Hematopoietic multipotent progenitor cell (in vitro differentiated cells): ENCODE measurements around the gene SPTB. TPM values are rescaled to one million over a fixed set of nuclear protein-coding genes. Genes with fewer than 3 reads are reported as not detected.

ENCODE experiments used
- DNase-seq, 3 donors: peaks; one replicate each; pipeline ENCODE4 v3.0.0-alpha.2; 2011 to 2015; ENCODE audit warnings: low read depth in 2 of 3, low spot score in 2 of 3
- total RNA-seq: library from RNA; depleted of rRNA; stranded (reverse); fragments of >200 nt; gene quantifications from one replicate; pipeline ENCODE4 v1.2.3, GENCODE V29; 2012

Gene SPTB
- total RNA-seq, 1 donor, result 0.81 TPM

GRCh38 chr14:64769096-64770020 is 110.3 kb downstream of the SPTB start:
- DNase-seq, result no peak

DNA sequence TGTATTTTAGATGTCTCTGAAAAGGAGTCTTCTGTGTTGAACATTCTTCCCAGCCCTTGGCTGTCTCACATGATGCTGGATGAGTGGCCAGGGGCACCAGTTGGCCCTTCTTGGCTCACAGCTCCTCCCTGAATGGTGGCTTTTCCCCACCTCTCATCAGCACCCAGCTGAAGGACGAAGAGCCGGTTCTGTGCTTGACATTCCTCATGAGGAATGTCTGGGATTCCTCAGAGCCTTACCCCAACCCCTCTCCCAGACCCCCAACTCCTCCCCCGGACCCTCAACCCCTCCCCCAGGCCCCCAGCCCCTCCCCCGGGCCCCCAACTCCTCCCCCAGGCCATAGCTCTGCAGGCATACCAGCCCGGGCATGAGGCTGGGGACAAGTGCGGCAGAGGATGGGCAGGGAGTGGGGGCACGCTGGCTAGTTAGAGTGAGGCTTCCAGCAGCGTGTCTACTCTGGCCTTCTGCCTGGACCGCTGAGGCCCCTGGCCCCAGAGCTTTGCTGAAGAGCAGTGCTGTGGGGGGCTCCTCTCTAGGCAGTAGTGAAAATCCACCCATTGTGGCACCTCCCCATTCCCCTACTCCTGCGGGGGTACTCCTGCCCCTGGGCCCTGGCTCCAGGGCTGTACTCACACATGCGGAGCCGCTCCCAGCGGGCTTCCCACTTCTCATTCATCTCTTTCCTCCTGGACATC is 111.2 kb downstream of the SPTB start:
- DNase-seq, result no peak

DNA sequence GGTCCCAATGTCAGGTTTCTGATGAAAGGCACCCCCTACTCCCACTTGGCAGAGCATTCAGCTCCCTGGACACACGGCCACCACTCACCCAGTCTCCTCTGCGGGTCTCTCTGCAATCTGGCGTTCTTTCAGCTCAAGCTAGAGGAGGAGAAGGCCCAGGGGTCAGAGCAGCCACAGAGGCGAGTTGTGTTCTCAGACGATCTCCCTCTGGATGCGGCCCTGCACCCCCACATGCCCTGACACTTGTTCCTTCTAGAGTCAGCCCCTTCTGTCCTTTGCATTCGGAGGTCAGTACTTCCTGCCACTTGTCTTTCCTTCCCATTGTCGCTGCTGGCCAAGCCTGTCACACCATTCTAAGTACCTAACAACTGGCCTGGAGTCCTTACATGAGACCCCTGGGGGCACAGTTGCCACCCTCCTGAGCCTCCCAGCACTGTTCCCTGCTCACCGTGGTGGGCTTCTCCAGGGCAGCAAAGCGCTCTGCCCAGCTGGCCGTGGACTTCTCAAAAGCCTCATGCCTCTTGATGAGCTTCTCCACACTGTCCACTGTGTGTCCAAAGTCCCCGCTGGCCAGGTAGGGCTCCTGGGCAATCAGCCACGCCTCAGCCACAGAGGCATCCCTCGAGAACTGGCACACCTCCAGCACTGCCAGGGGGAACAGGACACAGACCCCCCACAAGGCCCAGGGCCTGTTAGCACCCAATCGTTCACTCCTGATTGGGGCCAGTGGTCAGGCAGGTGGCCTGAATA is 112.3 kb downstream of the SPTB start:
- DNase-seq, result no peak

DNA sequence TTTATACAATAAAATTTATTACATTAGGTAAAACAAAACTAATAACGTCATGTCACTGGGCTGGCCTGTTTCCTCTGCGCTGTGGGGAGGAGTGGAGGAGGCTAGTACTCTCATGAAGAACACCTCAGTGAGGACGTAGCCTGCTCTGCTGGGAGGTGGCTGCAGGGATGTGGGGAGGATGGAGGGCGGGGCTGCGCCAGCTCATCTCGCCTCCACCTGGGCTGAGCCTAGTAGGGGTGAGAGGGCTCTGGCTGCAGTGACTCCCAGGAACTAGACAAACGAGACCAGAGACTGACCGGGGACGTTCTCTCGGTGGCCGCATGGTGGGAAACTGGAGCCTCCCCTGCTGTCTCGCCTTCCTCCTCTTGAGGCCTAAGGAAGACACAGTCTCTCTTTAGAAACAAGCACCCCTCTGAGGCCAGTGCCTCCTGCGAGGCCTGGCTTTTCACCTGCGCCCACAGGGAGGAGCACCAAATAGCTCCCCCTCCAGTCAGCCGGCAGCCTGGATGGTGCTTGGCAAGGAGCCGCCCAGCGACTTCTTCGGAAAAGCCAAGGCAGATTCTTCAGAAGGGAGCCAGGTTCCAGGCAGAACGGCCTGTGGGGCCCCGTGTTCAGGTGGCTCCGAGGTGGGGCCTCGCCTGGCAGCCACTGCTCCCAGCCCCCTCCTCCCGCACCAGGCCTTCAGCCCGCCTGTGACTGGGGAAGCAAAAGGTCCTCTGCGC is 113.1 kb downstream of the SPTB start:
- no peak for DNase-seq

DNA sequence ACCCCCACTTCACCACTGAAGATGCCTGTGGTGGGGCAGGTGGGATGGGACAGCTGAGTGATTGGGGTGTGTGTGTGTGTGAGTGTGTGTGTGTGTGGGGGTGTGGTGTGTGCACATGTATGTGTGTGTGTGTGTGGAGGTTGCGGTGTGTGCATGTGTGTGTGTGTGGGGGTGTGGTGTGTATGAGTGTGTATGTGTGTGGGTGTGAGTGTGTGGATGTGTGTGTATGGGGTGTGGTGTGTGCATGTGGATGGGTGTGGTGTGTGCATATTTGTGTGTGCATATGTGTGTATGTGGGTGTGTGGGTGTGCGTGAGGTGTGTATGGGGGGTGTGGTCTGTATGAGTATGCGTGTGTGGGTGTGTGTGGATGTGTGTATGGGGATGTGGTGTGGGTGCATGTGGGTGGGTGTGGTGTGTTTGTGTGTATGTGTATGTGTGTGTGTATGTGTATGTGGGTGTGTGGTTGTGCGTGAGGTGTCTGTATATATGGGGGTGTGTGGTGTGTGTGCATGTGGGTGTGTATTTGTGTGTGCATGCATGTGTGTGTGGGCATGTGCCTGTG is 113.9 kb downstream of the SPTB start:
- DNase-seq, result no peak

DNA sequence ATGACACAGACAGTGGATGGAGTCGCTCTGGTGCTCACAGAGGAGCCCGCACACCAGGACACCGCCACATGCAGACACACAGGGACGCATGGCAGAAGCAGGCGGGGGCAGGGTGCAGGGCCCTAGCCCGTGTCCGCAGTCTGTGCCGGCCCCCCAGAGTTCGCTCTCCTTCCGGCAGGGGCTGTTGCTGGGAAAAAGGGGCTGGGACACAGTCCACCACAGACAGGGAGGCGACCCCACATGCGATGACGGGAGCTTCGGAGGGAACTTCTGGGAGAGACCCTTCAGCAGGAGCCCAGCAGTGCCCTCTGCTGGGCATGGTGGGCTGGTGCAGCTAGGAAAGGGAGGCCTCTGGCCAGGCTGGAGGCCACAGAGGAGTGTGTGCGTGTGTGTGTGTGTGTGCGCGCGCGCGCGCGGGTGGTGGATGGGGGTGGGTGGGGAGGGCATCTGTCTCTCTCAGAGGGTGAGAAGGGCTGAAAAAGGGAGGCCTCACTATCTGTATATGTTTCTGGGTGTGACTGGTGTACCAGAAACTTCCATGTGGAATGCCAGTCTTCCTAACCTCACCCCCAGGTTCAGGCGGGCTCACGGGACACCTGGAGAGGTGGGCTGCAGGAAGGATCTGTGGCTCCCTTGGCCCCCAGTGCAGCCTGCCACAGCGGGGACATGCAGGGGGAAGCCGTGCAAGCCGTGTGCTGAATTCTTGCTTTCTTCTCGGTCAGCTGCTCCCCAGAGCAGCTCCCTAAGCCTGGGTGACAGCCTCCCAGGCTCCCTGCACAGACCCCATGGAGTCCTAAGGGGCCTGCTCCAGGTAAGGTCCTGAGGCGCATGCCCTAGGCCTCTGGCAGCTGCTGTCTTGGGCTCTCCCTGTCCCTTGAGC is 114.8 kb downstream of the SPTB start:
- DNase-seq, result peak; percentile 44 to 82 (median 73)

DNA sequence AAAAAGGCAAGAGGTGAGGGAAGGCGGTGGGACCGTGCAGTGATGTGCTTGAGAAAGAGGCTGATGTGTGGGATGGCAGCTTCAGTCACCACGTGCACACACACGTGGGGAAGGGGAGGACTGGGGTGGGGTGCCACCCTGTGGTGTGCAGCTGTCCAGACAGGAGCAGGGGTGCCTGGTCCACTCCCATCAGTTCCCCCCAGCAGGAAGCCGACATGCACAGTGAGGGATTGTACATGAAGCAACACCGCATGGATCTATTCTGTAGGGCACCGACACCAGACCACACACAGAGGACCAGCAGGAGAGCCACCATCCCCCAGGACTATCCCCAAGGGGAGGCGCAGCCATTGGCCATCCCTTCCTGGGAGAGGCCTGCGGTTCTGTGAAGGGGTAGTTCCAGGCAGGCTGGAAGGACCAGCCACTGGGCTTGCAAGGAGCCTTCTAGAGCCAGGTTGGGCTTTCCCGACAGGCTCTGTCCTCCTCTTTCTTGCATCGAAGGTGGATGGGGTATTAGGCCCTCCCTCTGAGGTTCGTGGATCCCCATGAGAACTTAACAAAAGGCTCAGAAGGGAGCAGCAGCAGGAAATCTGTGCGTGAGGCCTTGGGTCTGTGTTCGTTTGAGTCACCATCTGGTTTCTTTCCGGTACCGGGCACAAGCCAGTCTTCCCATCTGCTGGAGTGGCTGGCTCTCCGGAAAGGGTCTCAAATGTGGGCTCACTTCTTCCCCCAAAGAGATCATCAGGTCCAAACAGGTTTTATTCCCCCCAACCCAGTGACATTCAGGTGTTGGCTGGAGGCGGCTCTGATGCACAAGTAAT is 115.7 kb downstream of the SPTB start:
- DNase-seq, result peak in 2 of 3 donors; percentile 29 to 42

DNA sequence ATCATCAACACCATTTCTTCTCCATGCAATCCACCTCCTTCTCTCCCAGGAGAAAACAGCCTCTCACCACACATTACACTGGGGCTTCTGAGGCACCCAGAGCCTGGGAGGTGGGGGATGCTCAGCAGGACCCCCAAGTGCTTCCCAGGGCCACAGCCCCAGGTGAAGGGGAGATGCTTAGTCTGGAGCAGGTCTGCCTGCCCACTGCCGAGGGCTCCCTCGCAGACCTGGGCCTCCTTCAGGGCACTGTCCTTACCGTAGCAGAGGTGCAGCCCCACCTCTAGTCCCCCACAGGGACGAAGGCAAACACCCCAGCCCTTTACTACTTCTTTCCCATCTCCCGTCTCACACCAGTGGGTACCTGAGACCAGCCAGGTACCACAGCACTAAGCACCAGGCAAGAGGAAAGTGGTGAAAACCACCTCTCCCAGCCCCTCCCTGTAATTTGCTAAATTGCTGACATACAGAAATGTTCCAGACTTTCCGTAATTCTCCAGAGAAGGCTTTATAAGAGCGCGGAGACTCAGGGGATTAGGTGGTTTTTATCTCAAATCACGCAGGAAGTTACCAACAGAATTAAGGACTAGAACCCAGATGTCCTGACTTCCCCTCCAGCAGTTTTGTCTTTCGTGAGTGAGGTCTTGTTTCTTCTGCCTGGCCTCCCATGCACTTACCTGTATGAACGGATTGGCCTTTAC is 116.5 kb downstream of the SPTB start:
- DNase-seq, result no peak

- peak in 2 of 3 donors; percentile 54 to 75 for DNase-seq
Observed at GRCh38 chr14:64762044-64763034, 117.4 kb downstream of the SPTB start.

- DNase-seq, result no peak
Observed at GRCh38 chr14:64761441-64762043, 118.2 kb downstream of the SPTB start.

- DNase-seq, result no peak
Observed at GRCh38 chr14:64760916-64761315, 118.8 kb downstream of the SPTB start.

GRCh38 chr14:64760146-64760755 is 119.5 kb downstream of the SPTB start:
- peak in 2 of 3 donors; percentile 39 to 56 for DNase-seq

GRCh38 chr14:64759555-64759938 is 120.2 kb downstream of the SPTB start:
- DNase-seq, result no peak

GRCh38 chr14:64758691-64759554 is 120.8 kb downstream of the SPTB start:
- no peak for DNase-seq

GRCh38 chr14:64758025-64758521 is 121.6 kb downstream of the SPTB start:
- no peak for DNase-seq
